B cell (primary cell): Measurements from ENCODE around the gene RSPH10B2. TPM values are rescaled to one million over a fixed set of nuclear protein-coding genes. Genes with fewer than 3 reads are reported as not detected.
"Not testable (repeated sequence)": the region's sequence is repeated elsewhere in the genome, so short reads cannot be mapped to it uniquely, and the experiment has no call there.

Experiments
- ATAC-seq: fragments of 200-7000 bp; cut with Tn5 transposase; one replicate; pipeline ENCODE4 v1.10.0; 2021; ENCODE audit warnings: low read depth, mild to moderate bottlenecking, moderate number of reproducible peaks, moderate library complexity
- CTCF ChIA-PET: fragments of 350-600 bp; sonication (Branson Sonifier 250); formaldehyde crosslinking; loops from one replicate; lab custom pipeline; 2021; ENCODE audit warnings: antibody characterized with exemption, inconsistent platforms; lab: Charles Lee
- POLR2A ChIA-PET: fragments of 350-600 bp; sonication (Branson Sonifier 250); formaldehyde crosslinking; loops from one replicate; lab custom pipeline; 2021; ENCODE audit warnings: antibody characterized with exemption; lab: Charles Lee
- DNase-seq: peaks from one replicate; pipeline ENCODE4 v3.0.0; 2013
- H2AFZ ChIP-seq: 2 replicates; pipeline ENCODE4 v1.6.1; 2012; ENCODE audit warnings: mild to moderate bottlenecking, low read depth, low read length; ENCODE audit not compliant: insufficient read depth, poor library complexity, severe bottlenecking
- H3K27ac ChIP-seq, 2 donors: 1 replicate in 1 of 2; 2 replicates in 1 of 2; pipeline ENCODE4 v1.5.1; 2012 to 2013; ENCODE audit warnings: low read length in 2 of 2, mild to moderate bottlenecking in 2 of 2, moderate library complexity in 1 of 2
- H3K27me3 ChIP-seq, 4 experiments: fragments of 200-600 bp in 1 of 4; sonication (generic) in 1 of 4; replicated peaks in 1 of 4; 1 replicate in 2 of 4; 2 replicates in 2 of 4; pipeline versions ENCODE4 v1.6.1 to v1.7.0; 2013 to 2016; ENCODE audit warnings: low read length in 3 of 4, mild to moderate bottlenecking in 2 of 4, mixed read lengths in 1 of 4, moderate library complexity in 1 of 4; ENCODE audit not compliant: insufficient read depth in 4 of 4, control insufficient read depth in 3 of 4; ENCODE audit errors: control extremely low read depth in 1 of 4
- H3K36me3 ChIP-seq, 2 experiments: replicated peaks in 1 of 2; 1 replicate in 1 of 2; 2 replicates in 1 of 2; pipeline versions ENCODE4 v1.6.1 to v1.7.1; 2013; ENCODE audit warnings: low read length in 1 of 2; ENCODE audit not compliant: insufficient read depth in 2 of 2, control insufficient read depth in 1 of 2; ENCODE audit errors: control extremely low read depth in 1 of 2, extremely low read depth in 1 of 2
- H3K4me1 ChIP-seq, 2 donors: fragments of 200-600 bp in 1 of 2; sonication (generic) in 1 of 2; 1 replicate in 1 of 2; 2 replicates in 1 of 2; pipeline versions ENCODE4 v1.5.1 to v1.6.1; 2013 to 2017; ENCODE audit warnings: low read length in 2 of 2; ENCODE audit not compliant: control insufficient read depth in 2 of 2, insufficient read depth in 2 of 2
- H3K4me2 ChIP-seq: replicated peaks from 2 replicates; pipeline ENCODE3; 2012; ENCODE audit warnings: mild to moderate bottlenecking, low read depth, low read length; ENCODE audit not compliant: poor library complexity, severe bottlenecking
- H3K4me3 ChIP-seq, 5 experiments: fragments of 200-600 bp in 1 of 5; sonication (generic) in 1 of 5; 1 replicate in 3 of 5; 2 replicates in 2 of 5; pipeline versions ENCODE4 v1.5.1 to v1.7.0; 2011 to 2016; ENCODE audit warnings: low read length in 4 of 5, mild to moderate bottlenecking in 4 of 5, low read depth in 2 of 5, control low read depth in 1 of 5, moderate library complexity in 1 of 5; ENCODE audit not compliant: insufficient read depth in 1 of 5; ENCODE audit errors: control extremely low read depth in 1 of 5, extremely low read depth in 1 of 5
- H3K79me2 ChIP-seq: fragments of 200-600 bp; sonication (generic); one replicate; pipeline ENCODE4 v1.6.0; 2016; ENCODE audit warnings: low read length; ENCODE audit not compliant: control insufficient read depth, insufficient read depth
- H3K9ac ChIP-seq: fragments of 200-600 bp; sonication (generic); 2 replicates; pipeline ENCODE4 v1.6.1; 2017; ENCODE audit warnings: mild to moderate bottlenecking, low read length, moderate library complexity
- H3K9me3 ChIP-seq, 3 donors: one replicate each; pipeline versions ENCODE4 v1.6.1 to v1.7.1; 2013; ENCODE audit warnings: low read length in 2 of 3; ENCODE audit not compliant: control insufficient read depth in 2 of 3, insufficient read depth in 1 of 3; ENCODE audit errors: control extremely low read depth in 1 of 3
- H4K20me1 ChIP-seq: 2 replicates; pipeline ENCODE4 v1.6.0; 2012; ENCODE audit warnings: mild to moderate bottlenecking, low read length; ENCODE audit not compliant: insufficient read depth, control insufficient read depth, poor library complexity, severe bottlenecking
- H3K27ac Mint-ChIP-seq: one replicate; pipeline ENCODE4 v1.8.0; 2021; ENCODE audit warnings: mixed read lengths
- H3K27me3 Mint-ChIP-seq: one replicate; pipeline ENCODE4 v1.8.0; 2021; ENCODE audit warnings: mixed read lengths
- H3K4me1 Mint-ChIP-seq: one replicate; pipeline ENCODE4 v1.8.0; 2021; ENCODE audit warnings: mixed read lengths
- H3K4me3 Mint-ChIP-seq: one replicate; pipeline ENCODE4 v1.8.0; 2021; ENCODE audit warnings: mixed read lengths
- H3K9me3 Mint-ChIP-seq: one replicate; pipeline ENCODE4 v1.8.0; 2022; ENCODE audit warnings: mixed read lengths; ENCODE audit not compliant: insufficient read depth
- WGBS: methylation state at CpG from one replicate; pipeline ENCODE4 v1.1.5; 2013; ENCODE audit warnings: missing lambda C conversion rate; ENCODE audit not compliant: insufficient coverage; 5-methylcytosine and 5-hydroxymethylcytosine counted together
- intact Hi-C: fragments of 100-400 bp; cut with micrococcal nuclease; formaldehyde crosslinking; loops from one replicate; pipeline ENCODE4 v1.10.0; 2022
- polyA plus RNA-seq: library from polyadenylated mRNA; depleted of rRNA; stranded (reverse); fragments of >200 nt; gene quantifications from 2 replicates; pipeline ENCODE4 v1.2.3, GENCODE V29; 2012
- total RNA-seq, 2 donors: library from RNA; stranded (reverse); fragments of 120-200 nt in 1 of 2; gene quantifications; 1 replicate in 1 of 2; 2 replicates in 1 of 2; pipeline versions ENCODE4 v1.2.3 to v1.2.4, GENCODE V29; 2013 to 2022

Gene RSPH10B2
- total and polyA plus RNA-seq, 2 donors (not counting 1 experiment from before 2014, with no cell fraction given), result 1.4 TPM; not detected in 1

DNA sequence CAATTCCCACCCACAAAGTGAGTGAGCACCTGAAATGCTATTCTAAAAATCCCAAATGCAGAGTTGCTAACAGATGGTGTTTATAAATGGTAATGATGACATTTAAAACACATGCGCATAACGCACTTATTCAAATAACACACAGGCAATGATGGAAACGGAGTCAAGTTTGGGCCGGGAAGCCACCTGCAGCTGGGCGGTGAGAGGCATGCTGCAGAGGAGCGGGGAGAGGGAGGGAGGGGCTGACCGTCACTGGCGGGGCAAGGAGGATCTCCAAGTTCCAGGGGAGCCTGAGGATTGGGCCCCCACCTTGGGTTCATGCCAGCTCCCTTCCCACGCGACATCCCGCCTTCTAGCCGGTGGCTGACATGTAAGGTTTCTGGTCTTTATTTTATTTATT is 7.3 kb downstream of the RSPH10B2 start:
- POLR2A ChIA-PET, H3K4me2 ChIP-seq, H3K36me3 ChIP-seq, H3K9me3 Mint-ChIP-seq, CTCF ChIA-PET, H4K20me1 ChIP-seq, H3K9ac ChIP-seq, H3K27me3 Mint-ChIP-seq, H3K9me3 ChIP-seq, H2AFZ ChIP-seq, H3K79me2 ChIP-seq, H3K4me3 ChIP-seq, H3K4me1 ChIP-seq, ATAC-seq, H3K4me3 Mint-ChIP-seq, DNase-seq, H3K27ac ChIP-seq, H3K27ac Mint-ChIP-seq, H3K4me1 Mint-ChIP-seq, H3K27me3 ChIP-seq, intact Hi-C loops: not testable (repeated sequence)
- no CpG with 5 or more reads among the region's 12 CpGs for WGBS

GRCh38 chr7:6781581-6781980 is 27.7 kb downstream of the RSPH10B2 start:
- intact Hi-C loops, ATAC-seq, CTCF ChIA-PET: not testable (repeated sequence)

DNA sequence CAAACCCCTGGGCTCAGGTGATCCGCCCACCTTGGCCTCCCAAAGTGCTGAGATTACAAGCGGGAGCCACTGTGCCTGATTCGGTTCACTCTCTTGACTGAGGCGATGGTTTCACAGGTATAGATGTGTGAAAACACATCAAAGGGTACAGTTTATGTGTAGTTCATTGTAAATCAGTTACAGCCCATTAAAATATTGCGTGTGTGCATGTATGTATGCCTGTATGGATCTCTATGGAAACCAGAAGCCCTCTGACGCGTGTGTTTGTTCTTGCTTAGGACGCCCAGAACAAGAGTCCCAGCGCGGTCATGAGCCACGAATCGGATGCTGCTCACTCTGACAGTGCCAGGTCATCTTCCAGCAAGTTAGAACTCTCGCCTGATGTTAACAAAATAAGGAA is 35.5 kb downstream of the RSPH10B2 start:
- not testable (repeated sequence) for H3K9me3 Mint-ChIP-seq, H3K27ac ChIP-seq, H2AFZ ChIP-seq

More at GRCh38 chr7:6781581-6781980, 27.7 kb downstream of the RSPH10B2 start:
- H2AFZ ChIP-seq, H3K4me1 Mint-ChIP-seq, H3K27me3 Mint-ChIP-seq, POLR2A ChIA-PET, H3K9ac ChIP-seq, H3K4me1 ChIP-seq, DNase-seq, H4K20me1 ChIP-seq, H3K4me3 ChIP-seq, H3K27ac ChIP-seq, H3K4me2 ChIP-seq, H3K36me3 ChIP-seq, H3K27ac Mint-ChIP-seq, H3K4me3 Mint-ChIP-seq, H3K9me3 Mint-ChIP-seq, H3K9me3 ChIP-seq, H3K79me2 ChIP-seq, H3K27me3 ChIP-seq: not testable (repeated sequence)
- no CpG with 5 or more reads among the region's 6 CpGs for WGBS

GRCh38 chr7:6792113-6792872 is 38.4 kb downstream of the RSPH10B2 start:
- DNase-seq, H3K27ac Mint-ChIP-seq, CTCF ChIA-PET, ATAC-seq, H3K79me2 ChIP-seq, H3K9me3 ChIP-seq, H3K27me3 ChIP-seq, H4K20me1 ChIP-seq, H3K4me1 ChIP-seq, H3K4me1 Mint-ChIP-seq, H2AFZ ChIP-seq, H3K4me3 ChIP-seq, H3K9me3 Mint-ChIP-seq, intact Hi-C loops, H3K4me3 Mint-ChIP-seq, H3K36me3 ChIP-seq, H3K27ac ChIP-seq, H3K4me2 ChIP-seq, H3K9ac ChIP-seq, H3K27me3 Mint-ChIP-seq: not testable (repeated sequence)
- POLR2A ChIA-PET, result interaction anchor here (0.7 kb wide), 1 partner anchor 181 kb away, joined by 9 read pairs; no protein-coding TSS in a partner anchor
- no CpG with 5 or more reads among the region's 15 CpGs for WGBS

More for the DNA sequence above, 35.5 kb downstream of the RSPH10B2 start:
- H4K20me1 ChIP-seq, ATAC-seq, H3K27ac Mint-ChIP-seq, H3K27me3 Mint-ChIP-seq, H3K4me1 ChIP-seq, H3K4me2 ChIP-seq, H3K36me3 ChIP-seq, H3K9me3 ChIP-seq, H3K9ac ChIP-seq, H3K27me3 ChIP-seq, H3K4me3 Mint-ChIP-seq, POLR2A ChIA-PET, H3K4me1 Mint-ChIP-seq, H3K4me3 ChIP-seq, DNase-seq, H3K79me2 ChIP-seq, intact Hi-C loops, CTCF ChIA-PET: not testable (repeated sequence)
- WGBS, result no CpG with 5 or more reads among the region's 13 CpGs
